ENCODE results near the gene DNPH1.

Gene DNPH1

DNA sequence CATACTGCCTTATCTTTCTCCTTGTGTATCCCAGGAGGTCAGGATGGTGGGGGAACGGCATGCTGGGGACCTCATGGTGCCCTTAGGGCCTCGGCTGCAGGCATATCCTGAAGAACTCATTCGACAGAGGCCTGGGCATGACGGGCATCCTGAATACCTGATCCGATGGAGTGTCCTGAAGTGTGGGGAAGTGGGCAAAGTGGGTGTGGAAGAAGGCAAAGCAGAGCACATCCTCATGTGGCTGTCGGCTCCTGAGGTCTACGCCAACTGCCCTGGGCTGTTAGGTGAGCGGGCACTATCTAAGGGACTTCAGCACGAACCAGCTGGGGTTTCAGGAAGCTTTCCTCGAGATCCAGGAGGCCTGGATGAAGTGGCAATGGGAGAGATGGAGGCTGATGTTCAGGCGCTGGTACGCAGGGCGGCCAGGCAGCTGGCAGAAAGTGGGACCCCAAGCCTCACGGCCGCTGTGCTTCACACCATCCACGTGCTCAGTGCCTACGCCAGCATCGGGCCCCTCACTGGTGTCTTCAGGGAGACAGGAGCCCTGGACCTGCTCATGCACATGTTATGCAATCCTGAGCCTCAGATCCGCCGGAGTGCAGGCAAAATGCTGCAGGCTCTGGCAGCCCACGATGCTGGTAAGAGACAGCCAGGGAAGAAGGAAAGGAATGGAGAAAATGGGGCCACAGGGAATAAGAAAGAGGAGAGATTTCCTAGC, 44.9 kb downstream of the DNPH1 start:
- no peak overlapping the region for H3K4me3 ChIP-seq (replicated peaks in 1 of 2; ENCODE audit: low read depth in 2 of 2, low read length in 2 of 2)
- TF ChIP-seq, protein P1, sequence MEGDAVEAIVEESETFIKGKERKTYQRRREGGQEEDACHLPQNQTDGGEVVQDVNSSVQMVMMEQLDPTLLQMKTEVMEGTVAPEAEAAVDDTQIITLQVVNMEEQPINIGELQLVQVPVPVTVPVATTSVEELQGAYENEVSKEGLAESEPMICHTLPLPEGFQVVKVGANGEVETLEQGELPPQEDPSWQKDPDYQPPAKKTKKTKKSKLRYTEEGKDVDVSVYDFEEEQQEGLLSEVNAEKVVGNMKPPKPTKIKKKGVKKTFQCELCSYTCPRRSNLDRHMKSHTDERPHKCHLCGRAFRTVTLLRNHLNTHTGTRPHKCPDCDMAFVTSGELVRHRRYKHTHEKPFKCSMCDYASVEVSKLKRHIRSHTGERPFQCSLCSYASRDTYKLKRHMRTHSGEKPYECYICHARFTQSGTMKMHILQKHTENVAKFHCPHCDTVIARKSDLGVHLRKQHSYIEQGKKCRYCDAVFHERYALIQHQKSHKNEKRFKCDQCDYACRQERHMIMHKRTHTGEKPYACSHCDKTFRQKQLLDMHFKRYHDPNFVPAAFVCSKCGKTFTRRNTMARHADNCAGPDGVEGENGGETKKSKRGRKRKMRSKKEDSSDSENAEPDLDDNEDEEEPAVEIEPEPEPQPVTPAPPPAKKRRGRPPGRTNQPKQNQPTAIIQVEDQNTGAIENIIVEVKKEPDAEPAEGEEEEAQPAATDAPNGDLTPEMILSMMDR (IDR thresholded peaks at IDR 0.05; ENCODE audit: low read depth, low read length) = no peak
- no peak for DNase-seq (ENCODE audit: low read depth in 2 of 2)

DNA sequence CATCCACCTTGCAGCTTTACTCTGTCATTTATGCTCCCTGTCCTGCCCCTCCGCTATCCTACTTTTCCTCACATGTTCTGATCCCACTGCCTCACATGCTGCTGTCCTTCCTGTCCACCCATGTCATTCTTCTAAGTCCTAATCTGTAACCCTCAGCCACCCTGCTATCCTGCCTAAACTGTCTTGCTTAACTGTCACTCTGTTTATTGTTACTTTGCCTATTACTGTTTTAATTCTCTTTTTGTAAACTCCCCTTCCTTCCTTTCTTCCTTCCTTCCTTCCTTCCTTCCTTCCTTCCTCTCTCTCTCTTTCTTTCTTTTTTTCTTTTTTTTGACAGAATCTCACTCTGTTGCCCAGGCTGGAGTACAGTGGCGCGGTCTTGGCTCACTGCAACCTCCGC, 45.8 kb downstream of the DNPH1 start:
- H3K4me3 ChIP-seq (replicated peaks in 1 of 2; ENCODE audit: low read depth in 2 of 2, low read length in 2 of 2) = no peak overlapping the region
- TF ChIP-seq, protein P1 (IDR thresholded peaks at IDR 0.05; ENCODE audit: low read depth, low read length) = no peak
- no peak for DNase-seq (ENCODE audit: low read depth in 2 of 2)

DNA sequence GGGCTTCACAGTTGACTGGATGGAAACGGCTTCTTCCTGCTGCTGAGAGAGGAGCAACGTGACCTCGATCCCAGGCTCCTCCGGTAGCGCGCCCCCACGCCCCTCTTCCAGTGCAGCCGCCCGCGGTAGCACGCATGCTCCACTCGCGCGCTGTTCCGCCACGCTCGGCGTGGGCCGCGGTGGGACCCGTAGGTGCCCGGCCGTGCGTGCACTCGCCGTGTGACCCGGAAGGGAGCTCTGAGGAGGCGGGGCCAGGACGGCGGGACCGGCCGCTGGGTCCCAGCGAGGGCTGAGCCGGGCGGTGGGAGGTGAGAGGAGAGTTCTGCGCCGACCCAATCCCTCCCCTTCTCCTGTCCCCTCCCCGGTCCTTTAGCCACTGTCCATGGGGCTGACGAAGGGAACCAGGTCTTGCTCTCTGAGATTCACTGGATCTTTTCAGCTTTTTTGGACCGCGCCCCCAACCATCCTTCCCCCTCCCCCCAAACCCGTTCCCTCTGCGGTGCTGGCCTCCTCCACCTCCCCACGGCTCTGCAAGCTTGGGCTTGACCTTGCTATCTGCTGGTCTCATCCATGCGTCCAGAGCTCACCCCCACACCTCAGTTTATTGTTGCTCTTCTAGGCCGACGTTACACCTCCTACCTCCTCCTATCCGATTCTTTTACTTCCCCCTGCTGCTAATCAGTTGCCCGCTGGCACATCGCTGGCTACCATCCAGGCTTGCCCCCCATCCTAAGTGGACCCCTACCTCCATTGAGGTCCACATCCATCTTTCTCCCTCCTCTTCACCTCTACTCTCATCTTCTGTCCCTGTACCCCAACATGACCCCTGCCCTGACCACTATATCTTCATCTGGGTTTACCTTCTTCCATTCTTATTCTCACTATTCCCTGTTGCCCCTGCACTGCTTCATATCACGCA, 47.1 kb downstream of the DNPH1 start, which contains the start of gene CUL9:
Gene CUL9, plus strand, starts transcription at position 255 of the 919 bp plus-strand sequence. CDS start 2,115 bp downstream, outside the sequence.
- H3K4me3 ChIP-seq (replicated peaks in 1 of 2; ENCODE audit: low read depth in 2 of 2, low read length in 2 of 2) = peak within 1 kb of the TSS; percentile 77 to 80
- peak; percentile 65 to 80 for DNase-seq (ENCODE audit: low read depth in 2 of 2)
- TF ChIP-seq, protein P1 (IDR thresholded peaks at IDR 0.05; ENCODE audit: low read depth, low read length) = no peak

DNA sequence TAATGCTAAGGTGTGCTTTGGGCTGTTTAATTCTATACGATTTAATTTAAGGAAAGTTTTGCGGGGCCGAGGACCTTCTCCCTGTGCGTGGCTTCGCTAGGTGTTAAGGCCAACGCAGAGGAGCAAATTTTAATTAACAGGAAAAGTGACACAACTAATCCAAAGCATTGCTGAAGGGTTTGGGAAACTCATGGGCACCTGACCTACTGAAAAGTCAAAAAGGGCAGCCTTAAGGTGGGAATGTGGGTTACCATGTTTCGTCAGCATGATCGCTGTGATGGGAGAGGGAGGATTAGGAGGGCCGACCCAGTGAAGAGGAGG, 47.7 kb downstream of the DNPH1 start:
- DNase-seq (ENCODE audit: low read depth in 2 of 2) = no peak
- H3K4me3 ChIP-seq (replicated peaks in 1 of 2; ENCODE audit: low read depth in 2 of 2, low read length in 2 of 2) = peak overlapping the region; percentile 77 to 80
- TF ChIP-seq, protein P1 (IDR thresholded peaks at IDR 0.05; ENCODE audit: low read depth, low read length) = no peak

DNA sequence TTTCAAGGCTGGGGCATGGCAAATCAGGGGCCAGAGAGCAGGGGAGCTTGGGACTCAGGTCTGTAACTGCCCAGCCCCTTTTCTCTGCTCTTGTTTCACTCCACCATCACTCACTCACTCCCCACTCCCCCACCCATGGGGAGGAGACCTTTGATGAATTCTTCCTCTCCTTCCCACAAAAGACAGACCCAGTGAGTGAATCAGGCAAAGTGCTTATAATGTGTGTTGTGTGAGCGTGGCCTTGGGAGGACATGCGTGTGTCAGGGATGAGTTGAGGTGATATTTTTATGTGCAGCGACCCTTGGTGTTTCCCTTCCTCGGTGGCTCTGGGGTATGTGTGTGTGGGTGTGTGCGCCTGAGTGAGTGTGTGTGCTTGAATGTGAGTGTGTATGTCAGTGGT, 48.3 kb downstream of the DNPH1 start:
- no peak overlapping the region for H3K4me3 ChIP-seq (replicated peaks in 1 of 2; ENCODE audit: low read depth in 2 of 2, low read length in 2 of 2)
- TF ChIP-seq, protein P1 (IDR thresholded peaks at IDR 0.05; ENCODE audit: low read depth, low read length) = no peak
- DNase-seq (ENCODE audit: low read depth in 2 of 2) = peak in 1 of 2 donors; percentile 10

DNA sequence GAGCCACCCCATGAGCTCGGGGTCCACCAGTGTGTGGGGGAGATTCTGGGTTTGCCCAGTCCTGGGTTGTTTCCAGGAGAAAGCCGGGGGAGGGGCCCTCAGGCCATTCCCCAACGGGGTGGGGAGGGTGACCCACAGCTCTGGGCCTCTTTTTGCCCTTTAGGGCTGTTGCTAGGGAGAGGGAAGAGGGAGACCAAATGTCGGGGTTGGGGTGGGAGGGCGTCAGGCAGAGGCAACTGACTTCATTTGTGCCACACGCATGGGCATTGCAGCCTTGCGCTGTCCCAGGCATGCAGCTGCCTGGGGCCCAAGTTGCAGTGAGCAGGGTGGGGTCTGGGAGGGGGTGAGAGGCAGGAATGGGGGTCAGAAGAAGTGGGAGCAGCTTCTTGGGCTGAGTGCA, 49.2 kb downstream of the DNPH1 start:
- DNase-seq (ENCODE audit: low read depth in 2 of 2) = no peak
- H3K4me3 ChIP-seq (replicated peaks in 1 of 2; ENCODE audit: low read depth in 2 of 2, low read length in 2 of 2) = no peak overlapping the region
- TF ChIP-seq, protein P1 (IDR thresholded peaks at IDR 0.05; ENCODE audit: low read depth, low read length) = no peak
